ENCODE data around the gene DOCK4.

GRCh38 chr7:112143136-112143535, 63.1 kb downstream of the DOCK4 start:
- TF ChIP-seq CTCF (IDR thresholded peaks at IDR 0.05; ENCODE audit: insufficient read depth, low read length), result no peak
- no peak for TF ChIP-seq POLR2AphosphoS5 (IDR thresholded peaks at IDR 0.05; ENCODE audit: low read depth)
- TF ChIP-seq REST (IDR thresholded peaks at IDR 0.05; ENCODE audit: insufficient replicate concordance, low read depth), result no peak
- TF ChIP-seq GABPA (IDR thresholded peaks at IDR 0.05; ENCODE audit: low read depth), result no peak
- TF ChIP-seq SPI1 (IDR thresholded peaks at IDR 0.05; ENCODE audit: borderline replicate concordance, low read depth), result no peak
